ENCODE measurements around the gene NPPC.

DNA sequence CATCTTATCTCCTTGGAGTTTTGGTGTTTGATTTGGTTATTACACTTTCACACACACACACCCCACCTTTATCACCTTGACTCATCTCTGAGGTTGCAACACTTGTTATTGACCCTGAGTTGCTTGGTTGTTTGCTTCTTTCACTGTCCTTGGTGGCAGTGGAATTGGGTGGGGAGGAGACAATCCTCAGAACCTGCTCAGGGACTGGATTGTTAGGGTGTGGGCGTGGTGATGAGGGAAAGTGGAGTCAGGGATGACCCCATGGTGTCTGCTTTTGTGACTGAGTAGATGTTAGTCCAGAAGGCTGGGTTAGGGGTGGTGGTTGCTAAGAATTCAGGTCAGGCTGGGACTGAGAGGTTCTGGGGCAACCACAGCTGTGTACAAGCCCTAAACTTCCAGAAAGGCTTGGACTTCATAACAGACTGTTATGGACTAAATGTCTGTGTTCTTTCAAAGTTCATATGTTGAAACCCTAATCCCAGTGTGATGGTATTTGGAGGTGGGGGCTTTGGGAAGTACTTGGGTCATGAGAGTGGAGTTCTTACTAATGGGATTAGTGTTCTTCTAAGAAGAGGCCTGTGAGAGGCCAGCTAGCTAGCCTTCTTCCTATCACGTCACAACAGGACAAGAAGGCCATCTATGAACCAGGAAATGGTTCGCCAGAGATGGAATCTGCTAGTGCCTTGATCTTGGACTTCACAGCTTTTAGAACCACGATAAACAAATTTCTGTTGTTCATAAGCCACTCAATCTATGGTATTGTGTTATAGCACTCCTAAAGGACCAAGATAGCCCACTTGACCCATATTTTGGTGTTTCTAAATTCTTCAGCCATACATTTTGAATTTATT is 31.9 kb upstream of the NPPC start:
- TF ChIP-seq, protein P1, sequence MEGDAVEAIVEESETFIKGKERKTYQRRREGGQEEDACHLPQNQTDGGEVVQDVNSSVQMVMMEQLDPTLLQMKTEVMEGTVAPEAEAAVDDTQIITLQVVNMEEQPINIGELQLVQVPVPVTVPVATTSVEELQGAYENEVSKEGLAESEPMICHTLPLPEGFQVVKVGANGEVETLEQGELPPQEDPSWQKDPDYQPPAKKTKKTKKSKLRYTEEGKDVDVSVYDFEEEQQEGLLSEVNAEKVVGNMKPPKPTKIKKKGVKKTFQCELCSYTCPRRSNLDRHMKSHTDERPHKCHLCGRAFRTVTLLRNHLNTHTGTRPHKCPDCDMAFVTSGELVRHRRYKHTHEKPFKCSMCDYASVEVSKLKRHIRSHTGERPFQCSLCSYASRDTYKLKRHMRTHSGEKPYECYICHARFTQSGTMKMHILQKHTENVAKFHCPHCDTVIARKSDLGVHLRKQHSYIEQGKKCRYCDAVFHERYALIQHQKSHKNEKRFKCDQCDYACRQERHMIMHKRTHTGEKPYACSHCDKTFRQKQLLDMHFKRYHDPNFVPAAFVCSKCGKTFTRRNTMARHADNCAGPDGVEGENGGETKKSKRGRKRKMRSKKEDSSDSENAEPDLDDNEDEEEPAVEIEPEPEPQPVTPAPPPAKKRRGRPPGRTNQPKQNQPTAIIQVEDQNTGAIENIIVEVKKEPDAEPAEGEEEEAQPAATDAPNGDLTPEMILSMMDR (IDR thresholded peaks at IDR 0.05 in 4 of 5, conservative IDR thresholded peaks at IDR 0.05 in 1 of 5): no peak
- TF ChIP-seq POLR2A (IDR thresholded peaks at IDR 0.05): no peak
